HG03095 (cell line): Measurements from ENCODE around the gene C11orf65.
"Not testable (repeated sequence)": the region's sequence is repeated elsewhere in the genome, so short reads cannot be mapped to it uniquely, and the experiment has no call there.

Source experiments
- ATAC-seq: cut with Tn5 transposase; IDR thresholded peaks from one replicate; pipeline ENCODE4 v1.9.1; 2021; ENCODE audit warnings: moderate library complexity; ENCODE audit not compliant: unreplicated experiment

The C11orf65 gene

GRCh38 chr11:108474664-108475463 lies 7.5 kb upstream of the C11orf65 start:
- ATAC-seq, result no peak

GRCh38 chr11:108472681-108473080 lies 5.4 kb upstream of the C11orf65 start:
- ATAC-seq, result no peak

- no peak for ATAC-seq
Measured at GRCh38 chr11:108468478-108468864, 1.1 kb upstream of the C11orf65 start.

- no peak for ATAC-seq
Measured at GRCh38 chr11:108466405-108466804, 924 bp downstream of the C11orf65 start.

- ATAC-seq, result no peak
Measured at GRCh38 chr11:108453207-108453835, 14.0 kb downstream of the C11orf65 start.

- ATAC-seq, result not testable (repeated sequence)
Measured at GRCh38 chr11:108441445-108441844, 25.9 kb downstream of the C11orf65 start.

GRCh38 chr11:108436594-108436993 lies 30.7 kb downstream of the C11orf65 start:
- no peak for ATAC-seq

GRCh38 chr11:108435066-108435465 lies 32.3 kb downstream of the C11orf65 start:
- ATAC-seq, result no peak

GRCh38 chr11:108432783-108433182 lies 34.5 kb downstream of the C11orf65 start:
- ATAC-seq, result no peak

- ATAC-seq, result no peak
Measured at GRCh38 chr11:108431997-108432396, 35.3 kb downstream of the C11orf65 start.

- ATAC-seq, result no peak
Measured at GRCh38 chr11:108431370-108431769, 36.0 kb downstream of the C11orf65 start.

- not testable (repeated sequence) for ATAC-seq
Measured at GRCh38 chr11:108417551-108417950, 49.8 kb downstream of the C11orf65 start.

- ATAC-seq, result no peak
Measured at GRCh38 chr11:108414958-108415357, 52.4 kb downstream of the C11orf65 start.

GRCh38 chr11:108405706-108406105 lies 61.6 kb downstream of the C11orf65 start:
- ATAC-seq, result no peak

- no peak for ATAC-seq
Measured at GRCh38 chr11:108403052-108403451, 64.3 kb downstream of the C11orf65 start.

- ATAC-seq, result no peak
Measured at GRCh38 chr11:108402241-108402640, 65.1 kb downstream of the C11orf65 start.

GRCh38 chr11:108398439-108398838 lies 68.9 kb downstream of the C11orf65 start:
- no peak for ATAC-seq

- not testable (repeated sequence) for ATAC-seq
Measured at GRCh38 chr11:108396672-108397071, 70.7 kb downstream of the C11orf65 start.

GRCh38 chr11:108394744-108395284 lies 72.5 kb downstream of the C11orf65 start:
- ATAC-seq, result no peak

GRCh38 chr11:108393046-108393445 lies 74.3 kb downstream of the C11orf65 start:
- ATAC-seq, result no peak

- ATAC-seq, result no peak
Measured at GRCh38 chr11:108392353-108392752, 75.0 kb downstream of the C11orf65 start.

GRCh38 chr11:108388576-108388975 lies 78.8 kb downstream of the C11orf65 start:
- ATAC-seq, result no peak
